Cortex of kidney (tissue), 1 donor: Measurements from ENCODE around the gene TNNI2.

Experiments used
- DNase-seq: peaks from one replicate; lab custom pipeline; 2025; lab: John Stamatoyannopoulos, UW

The TNNI2 gene

GRCh38 chr11:1821562-1821961 is 17.2 kb upstream of the TNNI2 start:
- DNase-seq, result no peak

- DNase-seq, result no peak
These were observed 16.0 kb upstream of the TNNI2 start for GRCh38 chr11:1822648-1823375.

- DNase-seq, result no peak
These were observed 15.2 kb upstream of the TNNI2 start for GRCh38 chr11:1823376-1824220.

- no peak for DNase-seq
These were observed 14.4 kb upstream of the TNNI2 start for GRCh38 chr11:1824221-1825038.

GRCh38 chr11:1825039-1825740 is 13.6 kb upstream of the TNNI2 start:
- no peak for DNase-seq

GRCh38 chr11:1825785-1826451 is 12.9 kb upstream of the TNNI2 start:
- DNase-seq, result no peak

- no peak for DNase-seq
These were observed 12.2 kb upstream of the TNNI2 start for GRCh38 chr11:1826552-1827094.

- no peak for DNase-seq
These were observed 11.5 kb upstream of the TNNI2 start for GRCh38 chr11:1827095-1827813.

GRCh38 chr11:1827931-1828330 is 10.8 kb upstream of the TNNI2 start:
- DNase-seq, result no peak

- DNase-seq, result no peak
These were observed 10.2 kb upstream of the TNNI2 start for GRCh38 chr11:1828542-1828941.

GRCh38 chr11:1829039-1829820 is 9.6 kb upstream of the TNNI2 start:
- no peak for DNase-seq

- DNase-seq, result no peak
These were observed 8.8 kb upstream of the TNNI2 start for GRCh38 chr11:1830004-1830321.

GRCh38 chr11:1830322-1831223 is 8.2 kb upstream of the TNNI2 start:
- no peak for DNase-seq

GRCh38 chr11:1831338-1832210 is 7.2 kb upstream of the TNNI2 start:
- DNase-seq, result no peak

GRCh38 chr11:1832211-1832919 is 6.4 kb upstream of the TNNI2 start:
- no peak for DNase-seq

- DNase-seq, result no peak
These were observed 5.9 kb upstream of the TNNI2 start for GRCh38 chr11:1832920-1833295.

- DNase-seq, result no peak
These were observed 4.6 kb upstream of the TNNI2 start for GRCh38 chr11:1834062-1834610.
